K562 (cell line): ENCODE results near the gene NEDD4L. TPM values are rescaled to one million over a fixed set of nuclear protein-coding genes. Genes with fewer than 3 reads are reported as not detected.
A peak's percentile ranks its signal among the peaks of the same experiment; 100 is the strongest.

Experiments
- ATAC-seq: fragments of 200-7000 bp; cut with Tn5 transposase; 3 replicates; pipeline ENCODE4 v1.9.1; 2020; ENCODE audit warnings: moderate library complexity
- BruUV-seq: library from RNA; stranded (reverse); fragments of 400-500 nt; replicated peaks from 2 replicates; lab custom pipeline; 2021; lab: Mats Ljungman, UMichigan
- CTCF ChIA-PET: fragments of 300-600 bp; formaldehyde crosslinking; extraction: SDS; loops from one replicate; lab custom pipeline; 2021; ENCODE audit warnings: low intra/inter-chr PET ratio; lab: Yijun Ruan, JAX
- POLR2A ChIA-PET: fragments of 300-600, 350-650 bp; sonication (Branson Sonifier 250); formaldehyde crosslinking; extraction: SDS; loops from one replicate; lab custom pipeline; 2021; ENCODE audit warnings: antibody characterized with exemption, inconsistent platforms; lab: Yijun Ruan, JAX
- DNase-seq, 4 experiments: peaks; one replicate each; pipeline versions ENCODE4 v3.0.0 to v3.0.0-alpha.2; 2011 to 2018; ENCODE audit warnings: low spot score in 3 of 4, mixed read lengths in 3 of 4; ENCODE audit errors: extremely low read depth in 1 of 4
- FAIRE-seq: peaks from 2 replicates; lab custom pipeline; 2011; peaks lifted over from hg19 to GRCh38; lab: Jason Lieb, UNC
- H2AFZ ChIP-seq: 2 replicates; pipeline ENCODE4 v1.6.0; 2011; ENCODE audit warnings: low read depth, low read length, control low read depth, inconsistent platforms
- H3K27ac ChIP-seq: fragments of 200-600 bp; 3 replicates; pipeline ENCODE4 v1.8.0; 2011; ENCODE audit warnings: low read depth, mild to moderate bottlenecking, control low read depth, inconsistent platforms, low read length, moderate library complexity, mixed read lengths; ENCODE audit errors: extremely low read depth
- H3K27me3 ChIP-seq, 2 experiments: fragments of 300-600 bp in 1 of 2; 2 replicates in 1 of 2; 3 replicates in 1 of 2; pipeline versions ENCODE4 v1.6.0 to v1.8.0; 2011; ENCODE audit warnings: inconsistent platforms in 2 of 2, low read length in 2 of 2, mild to moderate bottlenecking in 1 of 2, mixed read lengths in 1 of 2, moderate library complexity in 1 of 2; ENCODE audit not compliant: control insufficient read depth in 2 of 2, insufficient read depth in 2 of 2
- H3K36me3 ChIP-seq: fragments of 300-600 bp; 3 replicates; pipeline ENCODE4 v1.8.0; 2011; ENCODE audit warnings: mild to moderate bottlenecking, low read length, inconsistent platforms; ENCODE audit not compliant: control insufficient read depth, insufficient read depth
- H3K4me1 ChIP-seq, 2 experiments: fragments of 200-600 bp in 1 of 2; replicated peaks in 1 of 2; 2 replicates in 1 of 2; 3 replicates in 1 of 2; pipeline versions ENCODE4 v1.5.1 to v1.8.0; 2011; ENCODE audit warnings: inconsistent platforms in 2 of 2, low read length in 2 of 2, mild to moderate bottlenecking in 1 of 2, mixed read lengths in 1 of 2, moderate library complexity in 1 of 2; ENCODE audit not compliant: control insufficient read depth in 2 of 2, insufficient read depth in 2 of 2
- H3K4me2 ChIP-seq: 2 replicates; pipeline ENCODE4 v1.6.1; 2011; ENCODE audit warnings: low read length, control low read depth, inconsistent platforms, mixed read lengths; ENCODE audit not compliant: insufficient read depth
- H3K4me3 ChIP-seq: fragments of 200-600 bp; sonication (generic), shearing (Covaris generic); 2 replicates; pipeline ENCODE4 v1.5.1; 2016; ENCODE audit warnings: control low read depth, inconsistent platforms
- H3K79me2 ChIP-seq: fragments of 200-600 bp; 3 replicates; pipeline ENCODE4 v1.8.0; 2011; ENCODE audit warnings: low read length, inconsistent platforms; ENCODE audit not compliant: control insufficient read depth, insufficient read depth
- H3K9ac ChIP-seq, 2 experiments: 2 replicates each; pipeline versions ENCODE4 v1.6.0 to v1.6.1; 2011; ENCODE audit warnings: low read depth in 2 of 2, low read length in 2 of 2, control low read depth in 1 of 2, inconsistent platforms in 1 of 2, mild to moderate bottlenecking in 1 of 2, mixed read lengths in 1 of 2; ENCODE audit not compliant: insufficient read depth in 1 of 2
- H3K9me1 ChIP-seq: one replicate; pipeline ENCODE4 v1.6.0; 2011; ENCODE audit warnings: inconsistent platforms, mild to moderate bottlenecking, low read length, moderate library complexity; ENCODE audit not compliant: control insufficient read depth, insufficient read depth
- H3K9me3 ChIP-seq: replicated peaks from 2 replicates; pipeline ENCODE4 v1.5.1; 2011; ENCODE audit warnings: low read depth, low read length, inconsistent platforms; ENCODE audit not compliant: control insufficient read depth, insufficient read depth
- H4K20me1 ChIP-seq: replicated peaks from 2 replicates; pipeline ENCODE4 v1.6.1; 2011; ENCODE audit warnings: low read length, inconsistent platforms, mixed read lengths; ENCODE audit not compliant: control insufficient read depth, insufficient read depth
- ATF4 ChIP-seq: fragments of 450-650 bp; formaldehyde crosslinking; IDR thresholded peaks from 2 replicates; pipeline ENCODE4 v1.4.0; 2022; ENCODE audit warnings: mild to moderate bottlenecking, moderate library complexity
- MAFF ChIP-seq: IDR thresholded peaks from 2 replicates; pipeline ENCODE4 v1.6.1; 2012; ENCODE audit warnings: low read length, improper control_type of control experiment
- MEIS2 ChIP-seq: fragments of 450-650 bp; IDR thresholded peaks from 2 replicates; pipeline ENCODE4 v1.6.1; 2014; ENCODE audit warnings: mild to moderate bottlenecking; ENCODE audit not compliant: partially characterized antibody
- PBX2 ChIP-seq, 2 experiments: IDR thresholded peaks in 1 of 2; conservative IDR thresholded peaks in 1 of 2; 2 replicates each; pipeline ENCODE4 v1.6.1; 2016; ENCODE audit warnings: low read depth in 2 of 2, mild to moderate bottlenecking in 1 of 2, missing compliant biosample characterization in 1 of 2, missing genetic modification characterization in 1 of 2, moderate library complexity in 1 of 2
- RBM22 ChIP-seq: fragments of 200-400 bp; formaldehyde crosslinking; IDR thresholded peaks from 2 replicates; pipeline ENCODE4 v1.6.1; 2018; ENCODE audit warnings: low read length, low read depth; ENCODE audit not compliant: poor library complexity, severe bottlenecking
- ZNF699 ChIP-seq: fragments of 250-450 bp; sonication (Bioruptor Pico); IDR thresholded peaks from 2 replicates; pipeline ENCODE4 v1.8.0; 2021; ENCODE audit warnings: mild to moderate bottlenecking, moderate library complexity; ENCODE audit not compliant: insufficient replicate concordance
- WGBS: fragments of 100-300 bp; shearing (Covaris generic); methylation state at CpG from one replicate; pipeline ENCODE4 v1.1.6; 2016; ENCODE audit warnings: low coverage, mixed read lengths; ENCODE audit not compliant: insufficient coverage; ENCODE audit errors: missing lambda C conversion rate; 5-methylcytosine and 5-hydroxymethylcytosine counted together
- in situ Hi-C: fragments of 300-500 bp; cut with MboI; formaldehyde crosslinking; loops from 4 replicates; pipeline ENCODE4 v1.15.0; 2018; ENCODE audit warnings: inconsistent platforms, mixed read lengths
- intact Hi-C: fragments of 100-400 bp; cut with micrococcal nuclease; formaldehyde crosslinking; loops from 2 replicates; pipeline ENCODE4 v1.14.2; 2022
- polyA plus RNA-seq, 8 experiments: library from polyadenylated mRNA; depleted of rRNA in 4 of 8; stranded (reverse) in 5 of 8; unstranded in 3 of 8; fragments of >200 nt; fragmentation: Nextera tagmentation in 2 of 8; fragmentation: Illumina TruSeq in 1 of 8; extraction: Ambion mirVana in 2 of 8; extraction: Trizol in 1 of 8; gene quantifications; 2 replicates each; pipeline versions ENCODE4 v1.2.1 to v1.2.3, GENCODE V29; 2011 to 2014; ENCODE audit warnings: inconsistent platforms in 1 of 8, missing spikeins in 1 of 8
- total RNA-seq, 7 experiments: library from RNA; depleted of rRNA in 6 of 7; stranded (reverse); fragments of >200 nt in 6 of 7; fragmentation: Illumina TruSeq in 2 of 7; extraction: Trizol in 2 of 7; gene quantifications; 2 replicates each; pipeline versions ENCODE4 v1.2.1 to v1.2.3, GENCODE V29; 2011 to 2021; ENCODE audit warnings: low replicate concordance in 1 of 7

NEDD4L gene
- total and polyA plus RNA-seq, 9 of the 15 experiments (the other 6 are each of a cell fraction or from before 2014, with no cell fraction given): 8.1 to 33.4 (median 19.9) TPM

GRCh38 chr18:58337686-58338085 lies 293.7 kb downstream of the NEDD4L start:
- Histone ChIP-seq H3K27me3 (no peaks in the 10 kb centered on the region), H3K27ac (no peak overlapping the region), H3K79me2 (no peaks in the 10 kb centered on the region), H2AFZ (no peak overlapping the region), H3K4me1 (no peaks in the 10 kb centered on the region), H3K36me3 (peaks cover 3% of the 10 kb centered on the region; the same call in 1 of the 3 replicates), H4K20me1 (no peaks in the 10 kb centered on the region), H3K9me1 (no peaks in the 10 kb centered on the region), H3K4me2 (no peak overlapping the region), H3K4me3 (no peak overlapping the region), H3K9me3 (no peaks in the 10 kb centered on the region), H3K9ac (no peak overlapping the region)
- no peak for DNase-seq
- no peak for ATAC-seq
- BruUV-seq: no TSS peak
- FAIRE-seq: no peak
- CTCF ChIA-PET: no interaction called here
- 63% methylated on average over 5 of the region's 5 CpGs for WGBS
- TF ChIP-seq PBX2 (CRISPR knock-in tag; IDR thresholded peaks at IDR 0.05; ENCODE audit: low read depth) (no peak), PBX2 (tag; conservative IDR thresholded peaks at IDR 0.05; ENCODE audit: low read depth) (peak; percentile 76), MAFF (no peak), RBM22 (no peak), ZNF699 (no peak), MEIS2 (peak; percentile 42), ATF4 (CRISPR knock-in tag) (no peak)
- intact Hi-C loops (no loop called here), in situ Hi-C loops (no loop called here)
- POLR2A ChIA-PET: no interaction called here
